Natural killer cell (primary cell): Measurements from ENCODE around the gene NIT2. TPM values are rescaled to one million over a fixed set of nuclear protein-coding genes. Genes with fewer than 3 reads are reported as not detected.

ENCODE experiments used
- ATAC-seq, 3 donors: fragments of 150-1000 bp in 2 of 3; fragments of 200-7000 bp in 1 of 3; cut with Tn5 transposase; 1 replicate in 1 of 3; 2 replicates in 2 of 3; pipeline ENCODE4 v1.10.0; 2021; ENCODE audit warnings: mild to moderate bottlenecking in 2 of 3, moderate library complexity in 2 of 3
- DNase-seq, 2 donors: peaks; one replicate each; pipeline versions ENCODE4 v3.0.0 to v3.0.0-alpha.2; 2013 to 2021; ENCODE audit warnings: mixed read lengths in 1 of 2
- H3K27ac ChIP-seq: one replicate; pipeline ENCODE4 v1.5.1; 2013; ENCODE audit warnings: mild to moderate bottlenecking, low read length
- H3K27me3 ChIP-seq: one replicate; pipeline ENCODE4 v1.6.1; 2013; ENCODE audit warnings: low read length; ENCODE audit not compliant: control insufficient read depth, insufficient read depth
- H3K36me3 ChIP-seq: one replicate; pipeline ENCODE4 v1.6.1; 2013; ENCODE audit warnings: low read length; ENCODE audit not compliant: control insufficient read depth, insufficient read depth
- H3K4me1 ChIP-seq: one replicate; pipeline ENCODE4 v1.6.1; 2013; ENCODE audit warnings: low read length; ENCODE audit not compliant: control insufficient read depth, insufficient read depth
- H3K4me3 ChIP-seq: one replicate; pipeline ENCODE4 v1.5.1; 2013; ENCODE audit warnings: low read length
- H3K9me3 ChIP-seq: one replicate; pipeline ENCODE4 v1.6.1; 2013; ENCODE audit warnings: low read length; ENCODE audit not compliant: control insufficient read depth, insufficient read depth
- H3K27ac Mint-ChIP-seq, 2 donors: one replicate each; pipeline ENCODE4 v1.8.0; 2022; ENCODE audit warnings: mild to moderate bottlenecking in 2 of 2, mixed read lengths in 2 of 2, moderate library complexity in 1 of 2
- H3K27me3 Mint-ChIP-seq, 2 donors: one replicate each; pipeline ENCODE4 v1.8.0; 2022; ENCODE audit warnings: low read depth in 2 of 2, mixed read lengths in 2 of 2
- H3K36me3 Mint-ChIP-seq: one replicate; pipeline ENCODE4 v1.8.0; 2022; ENCODE audit warnings: mixed read lengths
- H3K4me1 Mint-ChIP-seq, 2 donors: one replicate each; pipeline ENCODE4 v1.8.0; 2022; ENCODE audit warnings: mixed read lengths in 2 of 2
- H3K4me3 Mint-ChIP-seq: one replicate; pipeline ENCODE4 v1.8.0; 2022; ENCODE audit warnings: mild to moderate bottlenecking, moderate library complexity, mixed read lengths
- H3K9me3 Mint-ChIP-seq, 2 donors: one replicate each; pipeline ENCODE4 v1.8.0; 2022; ENCODE audit warnings: mixed read lengths in 2 of 2
- WGBS: methylation state at CpG from one replicate; pipeline ENCODE4 v1.1.7; 2013; ENCODE audit warnings: missing lambda C conversion rate; ENCODE audit not compliant: insufficient coverage; 5-methylcytosine and 5-hydroxymethylcytosine counted together
- intact Hi-C: fragments of 100-400 bp; cut with micrococcal nuclease; formaldehyde crosslinking; loops from one replicate; pipeline ENCODE4 v1.14.2; 2022
- total RNA-seq, 4 donors: library from RNA; stranded (reverse); fragments of 120-200 nt in 1 of 4; gene quantifications; one replicate each; pipeline versions ENCODE4 v1.2.3 to v1.2.4, GENCODE V29; 2013 to 2022
- TF ChIP-seq, protein P1 (sequence below): fragments of 200-600 bp; IDR thresholded peaks from one replicate; pipeline ENCODE4 v1.8.0; 2022; ENCODE audit warnings: antibody characterized with exemption

The NIT2 gene
- total RNA-seq, 3 donors from 2014 or later (not counting 1 experiment from before 2014, with no cell fraction given): 21.5 to 25.1 (median 24.1) TPM

DNA sequence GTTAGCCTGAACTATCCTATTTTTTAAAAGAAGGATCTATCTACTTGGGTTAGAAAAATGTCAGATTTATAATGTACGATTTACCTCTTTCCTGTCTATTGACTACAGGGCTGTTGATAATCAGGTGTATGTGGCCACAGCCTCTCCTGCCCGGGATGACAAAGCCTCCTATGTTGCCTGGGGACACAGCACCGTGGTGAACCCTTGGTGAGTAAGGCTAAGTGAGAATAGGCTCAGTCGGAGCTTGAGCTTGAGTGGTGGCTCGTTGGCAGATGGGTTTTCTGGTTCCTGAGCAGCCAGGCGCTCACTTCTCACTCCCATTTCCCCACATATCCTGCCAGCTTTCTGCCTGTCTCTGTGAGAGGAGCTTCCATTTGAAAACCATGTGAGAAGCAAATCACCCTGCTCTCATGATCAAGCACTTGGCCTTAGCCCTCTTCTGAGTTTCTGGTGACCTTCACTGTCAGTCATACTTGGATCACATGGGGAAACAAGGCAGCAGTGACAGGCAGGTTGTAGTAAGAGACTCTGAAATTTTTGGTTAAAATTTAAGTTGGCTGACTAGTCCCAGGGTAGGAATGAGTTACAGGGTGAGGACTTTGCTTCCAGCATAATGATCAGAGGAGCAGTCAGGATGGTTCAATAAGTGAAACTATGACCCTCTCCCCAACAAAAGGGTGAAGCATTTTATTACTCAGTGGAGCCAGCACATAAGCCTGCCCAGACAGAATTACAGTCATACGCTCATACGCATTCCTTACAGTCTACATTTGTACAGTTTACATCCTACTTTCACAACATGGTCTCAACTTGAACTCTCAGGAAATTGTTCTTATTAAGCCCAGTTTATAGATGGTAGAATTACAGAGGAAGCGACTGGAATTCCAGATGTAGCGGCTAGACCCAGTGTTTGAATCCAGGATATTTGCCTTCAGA lies 18.0 kb downstream of the NIT2 start:
- no peaks in the 10 kb centered on the region for H3K27me3 Mint-ChIP-seq
- no peak overlapping the region for H3K27ac Mint-ChIP-seq

DNA sequence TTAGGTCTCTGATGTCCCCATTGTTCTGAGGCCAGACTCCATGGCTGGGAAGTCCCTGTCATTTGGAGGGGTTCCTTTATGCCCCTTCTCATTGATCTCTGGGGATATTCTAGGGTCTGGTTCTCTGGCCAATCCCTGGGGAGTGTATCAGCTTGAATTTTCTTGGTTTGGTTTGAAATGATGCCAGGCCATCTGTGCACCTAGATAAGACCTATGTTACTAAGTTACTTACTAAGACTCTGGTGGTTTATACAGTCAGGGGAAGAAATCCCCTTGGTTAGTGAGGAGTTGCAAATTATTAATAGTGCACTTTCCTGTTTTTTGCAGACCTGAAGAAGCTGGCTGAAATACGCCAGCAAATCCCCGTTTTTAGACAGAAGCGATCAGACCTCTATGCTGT lies 20.3 kb downstream of the NIT2 start:
- peaks cover 29% of the 10 kb centered on the region for H3K36me3 ChIP-seq
- no peak overlapping the region for H3K27ac ChIP-seq
- H3K27me3 ChIP-seq: no peaks in the 10 kb centered on the region
- Mint-ChIP-seq H3K27ac (no peak overlapping the region), H3K4me1 (no peaks in the 10 kb centered on the region), H3K27me3 (no peaks in the 10 kb centered on the region), H3K9me3 (no peaks in the 10 kb centered on the region), H3K36me3 (peaks cover 12% of the 10 kb centered on the region), H3K4me3 (no peak overlapping the region)
- intact Hi-C loops: no loop called here
- no peaks in the 10 kb centered on the region for H3K4me1 ChIP-seq
- no peak for DNase-seq
- no peaks in the 10 kb centered on the region for H3K9me3 ChIP-seq
- 93% methylated on average over 2 of the region's 3 CpGs for WGBS
- H3K4me3 ChIP-seq: no peak overlapping the region
- TF ChIP-seq, protein P1, sequence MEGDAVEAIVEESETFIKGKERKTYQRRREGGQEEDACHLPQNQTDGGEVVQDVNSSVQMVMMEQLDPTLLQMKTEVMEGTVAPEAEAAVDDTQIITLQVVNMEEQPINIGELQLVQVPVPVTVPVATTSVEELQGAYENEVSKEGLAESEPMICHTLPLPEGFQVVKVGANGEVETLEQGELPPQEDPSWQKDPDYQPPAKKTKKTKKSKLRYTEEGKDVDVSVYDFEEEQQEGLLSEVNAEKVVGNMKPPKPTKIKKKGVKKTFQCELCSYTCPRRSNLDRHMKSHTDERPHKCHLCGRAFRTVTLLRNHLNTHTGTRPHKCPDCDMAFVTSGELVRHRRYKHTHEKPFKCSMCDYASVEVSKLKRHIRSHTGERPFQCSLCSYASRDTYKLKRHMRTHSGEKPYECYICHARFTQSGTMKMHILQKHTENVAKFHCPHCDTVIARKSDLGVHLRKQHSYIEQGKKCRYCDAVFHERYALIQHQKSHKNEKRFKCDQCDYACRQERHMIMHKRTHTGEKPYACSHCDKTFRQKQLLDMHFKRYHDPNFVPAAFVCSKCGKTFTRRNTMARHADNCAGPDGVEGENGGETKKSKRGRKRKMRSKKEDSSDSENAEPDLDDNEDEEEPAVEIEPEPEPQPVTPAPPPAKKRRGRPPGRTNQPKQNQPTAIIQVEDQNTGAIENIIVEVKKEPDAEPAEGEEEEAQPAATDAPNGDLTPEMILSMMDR: no peak
- ATAC-seq: no peak

More for the DNA sequence above, 18.0 kb downstream of the NIT2 start:
- ATAC-seq: no peak
- Mint-ChIP-seq H3K36me3 (peaks cover 16% of the 10 kb centered on the region), H3K4me3 (no peak overlapping the region), H3K4me1 (no peaks in the 10 kb centered on the region), H3K9me3 (no peaks in the 10 kb centered on the region)
- intact Hi-C loops: no loop called here
- TF ChIP-seq, protein P1: no peak
- DNase-seq: no peak
- Histone ChIP-seq H3K4me3 (no peak overlapping the region), H3K27me3 (no peaks in the 10 kb centered on the region), H3K9me3 (no peaks in the 10 kb centered on the region), H3K36me3 (peaks cover 37% of the 10 kb centered on the region), H3K27ac (no peak overlapping the region), H3K4me1 (no peaks in the 10 kb centered on the region)
- WGBS: 95% methylated on average over 10 of the region's 10 CpGs

DNA sequence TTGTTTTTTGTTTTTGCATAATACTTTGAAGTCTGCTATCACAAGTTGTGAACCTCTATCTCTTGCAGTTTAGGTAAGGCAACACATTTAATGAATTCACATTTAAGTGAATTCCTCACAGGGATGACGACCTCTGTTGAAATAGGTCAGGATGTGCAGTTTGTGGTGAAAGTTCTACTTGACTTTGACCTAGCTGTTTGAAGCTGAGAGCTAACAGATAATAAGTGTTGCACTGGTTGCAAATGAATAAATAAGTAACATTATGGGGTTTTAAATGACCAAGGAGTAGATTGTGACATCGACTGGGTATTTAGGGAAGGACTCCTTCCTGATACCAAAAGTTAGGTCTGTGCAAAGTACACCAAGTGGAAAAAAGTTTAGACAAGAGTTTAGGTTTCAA lies 23.9 kb downstream of the NIT2 start:
- peaks cover 29% of the 10 kb centered on the region for H3K36me3 ChIP-seq
- intact Hi-C loops: no loop called here
- 94% methylated on average over 2 of the region's 2 CpGs for WGBS
- H3K27me3 ChIP-seq: no peaks in the 10 kb centered on the region
- H3K27me3 Mint-ChIP-seq: no peaks in the 10 kb centered on the region
- H3K4me1 Mint-ChIP-seq: no peaks in the 10 kb centered on the region
- peaks cover 14% of the 10 kb centered on the region for H3K36me3 Mint-ChIP-seq
- TF ChIP-seq, protein P1: no peak
- ATAC-seq (no peak), DNase-seq (no peak)
- no peaks in the 10 kb centered on the region for H3K4me1 ChIP-seq
- no peak overlapping the region for H3K4me3 Mint-ChIP-seq
- H3K27ac ChIP-seq: no peak overlapping the region
- no peak overlapping the region for H3K4me3 ChIP-seq
- peaks cover 2 to 3% of the 10 kb centered on the region in 2 donors for H3K9me3 Mint-ChIP-seq
- peak overlapping the region in 1 of 2 donors; percentile 31 for H3K27ac Mint-ChIP-seq
- H3K9me3 ChIP-seq: peaks cover 3% of the 10 kb centered on the region
